C4-2B (cell line): ENCODE results near the gene AOAH.

ENCODE experiments used
- H3K27ac ChIP-seq: fragments of 450-650 bp; 2 replicates; pipeline ENCODE4 v1.5.1; 2017
- ZFX ChIP-seq: fragments of 450-650 bp; IDR thresholded peaks from 2 replicates; pipeline ENCODE4 v1.6.1; 2017
- TF ChIP-seq, protein P1 (sequence below): fragments of 450-650 bp; conservative IDR thresholded peaks from 2 replicates; pipeline ENCODE4 v1.5.1; 2017; ENCODE audit warnings: mild to moderate bottlenecking

The AOAH gene

DNA sequence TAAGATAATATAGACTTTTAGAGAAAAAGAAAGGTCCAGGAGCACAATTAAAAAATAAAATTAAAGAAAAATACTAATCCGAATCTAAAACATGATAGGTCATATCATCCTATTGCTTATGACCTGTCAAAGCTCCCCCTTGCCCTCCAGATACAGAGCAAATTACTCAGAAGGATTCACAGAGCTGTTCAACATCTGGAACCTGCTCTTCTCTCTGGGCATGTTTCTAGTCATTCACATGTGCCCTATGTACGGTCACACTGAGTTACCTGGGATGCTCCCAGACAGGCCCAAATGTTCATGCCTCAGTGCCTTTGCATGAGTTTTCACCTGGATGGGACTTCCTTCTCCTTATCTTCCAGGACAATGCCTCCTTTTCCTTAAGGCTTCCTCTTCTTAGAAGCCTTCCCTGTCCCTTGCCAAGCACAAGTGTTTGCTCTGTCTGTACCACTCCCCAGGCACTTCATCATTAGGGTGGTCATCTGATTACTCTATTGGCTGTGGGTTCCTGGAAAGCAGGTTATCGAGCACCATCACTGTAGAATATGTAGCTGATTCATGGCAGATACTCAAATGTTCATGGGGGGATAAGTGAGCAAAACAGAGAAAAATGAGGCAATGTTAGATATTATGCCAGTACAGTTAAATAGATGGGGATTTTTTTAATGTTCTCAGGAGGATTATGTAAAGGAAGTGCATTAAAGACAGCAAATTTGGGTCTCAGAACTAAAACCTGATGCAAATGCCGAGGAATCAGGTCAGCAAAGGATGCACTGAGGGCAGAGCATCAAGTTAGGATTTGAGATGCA lies 12.0 kb upstream of the AOAH start:
- TF ChIP-seq, protein P1, sequence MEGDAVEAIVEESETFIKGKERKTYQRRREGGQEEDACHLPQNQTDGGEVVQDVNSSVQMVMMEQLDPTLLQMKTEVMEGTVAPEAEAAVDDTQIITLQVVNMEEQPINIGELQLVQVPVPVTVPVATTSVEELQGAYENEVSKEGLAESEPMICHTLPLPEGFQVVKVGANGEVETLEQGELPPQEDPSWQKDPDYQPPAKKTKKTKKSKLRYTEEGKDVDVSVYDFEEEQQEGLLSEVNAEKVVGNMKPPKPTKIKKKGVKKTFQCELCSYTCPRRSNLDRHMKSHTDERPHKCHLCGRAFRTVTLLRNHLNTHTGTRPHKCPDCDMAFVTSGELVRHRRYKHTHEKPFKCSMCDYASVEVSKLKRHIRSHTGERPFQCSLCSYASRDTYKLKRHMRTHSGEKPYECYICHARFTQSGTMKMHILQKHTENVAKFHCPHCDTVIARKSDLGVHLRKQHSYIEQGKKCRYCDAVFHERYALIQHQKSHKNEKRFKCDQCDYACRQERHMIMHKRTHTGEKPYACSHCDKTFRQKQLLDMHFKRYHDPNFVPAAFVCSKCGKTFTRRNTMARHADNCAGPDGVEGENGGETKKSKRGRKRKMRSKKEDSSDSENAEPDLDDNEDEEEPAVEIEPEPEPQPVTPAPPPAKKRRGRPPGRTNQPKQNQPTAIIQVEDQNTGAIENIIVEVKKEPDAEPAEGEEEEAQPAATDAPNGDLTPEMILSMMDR, result no peak
- TF ChIP-seq ZFX, result no peak
- no peak overlapping the region for H3K27ac ChIP-seq

DNA sequence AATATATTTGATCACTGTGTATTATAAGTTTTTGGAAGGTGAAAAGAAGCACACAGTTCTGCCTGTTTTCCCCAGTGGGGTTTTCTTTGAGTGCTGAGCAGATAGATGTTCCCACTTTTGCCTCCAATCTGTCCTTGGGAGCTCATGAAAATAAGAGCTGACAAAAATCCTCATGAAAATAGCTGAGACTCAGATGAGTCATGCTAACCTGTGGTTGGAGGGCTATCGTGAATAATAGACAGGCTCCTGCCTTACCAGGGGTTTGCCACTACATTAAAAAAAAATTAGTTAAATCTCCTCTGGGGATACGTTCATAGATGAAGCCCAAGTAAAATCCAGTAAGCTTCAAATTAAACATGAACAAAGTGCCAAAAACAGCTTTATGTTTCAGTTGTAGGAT lies 10.9 kb upstream of the AOAH start:
- H3K27ac ChIP-seq, result no peak overlapping the region
- no peak for TF ChIP-seq ZFX
- TF ChIP-seq, protein P1, result no peak

DNA sequence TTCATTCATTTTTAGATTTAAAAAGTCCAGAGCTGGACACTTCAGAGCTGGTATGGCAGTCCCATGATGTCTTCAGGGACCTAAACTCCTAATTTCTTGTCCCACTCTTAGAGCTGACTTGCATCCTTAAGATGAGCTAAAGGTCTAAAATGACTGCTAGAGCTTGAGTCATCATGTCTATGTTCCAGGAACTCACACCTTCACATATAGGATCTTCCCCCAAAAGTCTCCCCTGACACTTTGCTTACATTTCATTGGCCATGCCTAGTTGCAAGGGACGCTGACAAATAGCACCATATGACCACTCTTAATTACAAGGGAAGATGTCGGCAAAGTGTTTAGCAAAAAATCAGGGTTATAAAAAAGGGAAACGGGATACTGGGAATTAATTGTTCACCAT lies 10.4 kb upstream of the AOAH start:
- TF ChIP-seq ZFX, result no peak
- TF ChIP-seq, protein P1, result no peak
- H3K27ac ChIP-seq, result no peak overlapping the region

DNA sequence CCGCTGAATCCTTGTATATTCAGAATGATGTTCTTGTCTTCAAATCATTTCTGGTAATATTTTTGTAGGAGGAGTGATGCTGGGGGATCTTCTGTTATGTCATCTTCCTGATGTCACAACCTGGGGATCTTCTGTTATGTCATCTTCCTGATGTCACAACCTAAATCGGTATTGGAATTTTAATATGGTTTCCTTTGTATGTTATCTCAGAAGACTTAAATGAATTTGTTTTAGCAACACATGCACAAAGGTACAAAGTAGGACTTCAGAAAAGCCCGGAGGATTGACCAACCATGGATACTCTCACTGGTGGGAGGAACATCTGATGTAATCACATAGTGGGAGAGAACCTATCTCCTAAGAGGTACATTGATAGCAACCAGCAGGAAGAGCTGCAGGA lies 9.1 kb upstream of the AOAH start:
- TF ChIP-seq, protein P1, result no peak
- no peak for TF ChIP-seq ZFX
- no peak overlapping the region for H3K27ac ChIP-seq

DNA sequence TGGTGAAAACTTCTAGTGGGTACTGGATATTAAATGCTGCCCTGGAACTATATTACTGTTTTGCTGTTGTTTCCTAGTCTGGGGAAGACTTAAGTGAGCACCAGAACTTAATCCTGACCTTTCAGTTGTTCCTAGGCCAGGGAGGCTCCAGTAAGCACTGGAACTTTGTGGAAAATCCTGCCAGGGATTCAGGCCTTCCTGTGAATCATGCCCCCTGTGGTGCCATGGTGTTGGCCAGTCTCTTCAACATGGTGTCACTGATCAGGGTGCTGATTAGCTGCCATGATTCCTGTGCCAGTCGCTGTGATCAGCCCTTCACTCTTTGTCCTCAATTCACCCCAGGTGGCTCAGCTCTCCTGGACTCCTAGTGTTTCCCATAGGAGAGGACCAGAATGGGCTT lies 8.5 kb upstream of the AOAH start:
- TF ChIP-seq ZFX, result no peak
- TF ChIP-seq, protein P1, result no peak
- no peak overlapping the region for H3K27ac ChIP-seq

DNA sequence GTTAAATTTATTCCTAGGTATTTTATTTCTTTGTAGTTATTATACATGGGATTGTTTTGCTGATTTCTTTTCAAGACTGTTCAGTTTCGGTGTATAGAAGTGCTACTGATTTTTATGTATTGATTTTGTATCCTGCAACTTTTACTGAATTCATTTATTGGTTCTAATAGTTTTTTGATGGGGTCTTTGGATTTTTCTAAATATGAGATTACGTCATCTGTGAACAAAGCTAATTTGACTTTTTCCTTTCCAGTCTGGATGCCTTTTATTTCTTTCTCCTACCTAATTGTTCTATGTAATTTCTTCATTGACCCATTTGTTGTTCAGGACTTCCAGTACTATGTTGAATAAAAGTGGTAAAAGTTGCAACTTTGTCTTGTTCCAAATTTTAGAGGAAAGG lies 5.8 kb upstream of the AOAH start:
- no peak overlapping the region for H3K27ac ChIP-seq
- TF ChIP-seq, protein P1, result no peak
- no peak for TF ChIP-seq ZFX

DNA sequence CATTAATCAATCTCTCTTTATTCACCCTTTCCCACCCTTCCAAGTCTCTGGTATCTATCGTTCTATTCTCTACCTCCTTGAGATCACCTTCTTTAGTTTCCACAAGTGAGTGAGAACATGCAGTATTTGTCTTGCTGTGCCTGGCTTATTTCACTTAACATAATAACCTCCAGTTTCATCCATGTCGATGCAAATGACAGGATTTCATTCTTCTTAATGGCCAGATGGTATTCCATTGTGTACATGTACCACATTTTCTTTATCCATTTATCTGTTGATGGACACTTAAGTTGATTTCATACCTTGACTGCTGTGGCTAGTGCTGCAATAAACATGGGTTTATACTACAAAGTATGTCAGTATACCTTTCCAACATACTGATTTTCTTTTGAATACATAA lies 3.8 kb upstream of the AOAH start:
- no peak for TF ChIP-seq ZFX
- TF ChIP-seq, protein P1, result no peak
- no peak overlapping the region for H3K27ac ChIP-seq
